GM23338 (cell line): Measurements from ENCODE around the gene TMEM179. TPM values are rescaled to one million over a fixed set of nuclear protein-coding genes. Genes with fewer than 3 reads are reported as not detected.

ENCODE experiments used
- ATAC-seq: fragments of 200-7000 bp; cut with Tn5 transposase; 3 replicates; pipeline ENCODE4 v1.9.1; 2020
- DNase-seq: peaks from one replicate; pipeline ENCODE4 v3.0.0-alpha.2; 2015; ENCODE audit warnings: low spot score
- H2AFZ ChIP-seq: fragments of 200-600 bp; sonication (generic); 2 replicates; pipeline ENCODE4 v1.8.0; 2016; ENCODE audit warnings: antibody characterized with exemption, mild to moderate bottlenecking, moderate library complexity
- H3F3A ChIP-seq: fragments of 200-600 bp; sonication (generic); replicated peaks from 2 replicates; pipeline ENCODE4 v1.8.0; 2017; ENCODE audit warnings: antibody characterized with exemption, mixed run types, low read depth
- H3K27ac ChIP-seq: fragments of 200-600 bp; sonication (generic); 2 replicates; pipeline ENCODE4 v1.6.1; 2016; ENCODE audit warnings: low read depth
- H3K27me3 ChIP-seq: fragments of 200-600 bp; sonication (generic); 2 replicates; pipeline ENCODE4 v1.8.0; 2016; ENCODE audit warnings: mild to moderate bottlenecking, mixed run types, moderate library complexity; ENCODE audit not compliant: insufficient read depth
- H3K36me3 ChIP-seq: fragments of 200-600 bp; sonication (generic); 2 replicates; pipeline ENCODE4 v1.8.0; 2016; ENCODE audit warnings: mild to moderate bottlenecking; ENCODE audit not compliant: insufficient read depth
- H3K4me1 ChIP-seq: fragments of 200-600 bp; sonication (generic); 2 replicates; pipeline ENCODE4 v1.8.0; 2016; ENCODE audit warnings: mild to moderate bottlenecking, moderate library complexity; ENCODE audit not compliant: insufficient read depth
- H3K4me2 ChIP-seq: fragments of 200-600 bp; sonication (generic); 2 replicates; pipeline ENCODE4 v1.7.1; 2017; ENCODE audit warnings: mixed run types
- H3K4me3 ChIP-seq: fragments of 200-600 bp; sonication (generic); 2 replicates; pipeline ENCODE4 v1.6.1; 2016; ENCODE audit warnings: mixed run types
- H3K79me2 ChIP-seq: fragments of 200-600 bp; sonication (generic); replicated peaks from 2 replicates; pipeline ENCODE4 v1.8.0; 2017; ENCODE audit warnings: mild to moderate bottlenecking; ENCODE audit not compliant: insufficient read depth
- H3K9me2 ChIP-seq: fragments of 200-600 bp; sonication (generic); 2 replicates; pipeline ENCODE4 v1.8.0; 2017; ENCODE audit not compliant: insufficient read depth
- H4K20me1 ChIP-seq: fragments of 200-600 bp; sonication (generic); replicated peaks from 2 replicates; pipeline ENCODE4 v1.8.0; 2017; ENCODE audit warnings: mild to moderate bottlenecking; ENCODE audit not compliant: insufficient read depth
- H3K27ac Mint-ChIP-seq: 2 replicates; pipeline ENCODE4 v1.8.0; 2020; ENCODE audit warnings: inconsistent platforms, mild to moderate bottlenecking, moderate library complexity, mixed read lengths
- H3K27me3 Mint-ChIP-seq: 3 replicates; pipeline ENCODE4 v1.8.0; 2022; ENCODE audit warnings: low read depth, mild to moderate bottlenecking, moderate library complexity, mixed read lengths, inconsistent platforms; ENCODE audit not compliant: insufficient read depth, poor library complexity
- H3K36me3 Mint-ChIP-seq: 3 replicates; pipeline ENCODE4 v1.8.0; 2021; ENCODE audit warnings: low read depth, mild to moderate bottlenecking, inconsistent platforms, moderate library complexity, mixed read lengths
- H3K4me1 Mint-ChIP-seq: 3 replicates; pipeline ENCODE4 v1.8.0; 2020; ENCODE audit warnings: mild to moderate bottlenecking, inconsistent platforms, mixed read lengths
- H3K4me3 Mint-ChIP-seq: 3 replicates; pipeline ENCODE4 v1.8.0; 2021; ENCODE audit warnings: moderate library complexity, mild to moderate bottlenecking, inconsistent platforms, mixed read lengths
- H3K9me3 Mint-ChIP-seq: 3 replicates; pipeline ENCODE4 v1.8.0; 2020; ENCODE audit warnings: moderate library complexity, mild to moderate bottlenecking, inconsistent platforms, mixed read lengths
- CREB1 ChIP-seq: fragments of 250-450 bp; sonication (Bioruptor Pico); IDR thresholded peaks from 2 replicates; pipeline ENCODE4 v1.5.0; 2020; ENCODE audit warnings: low read depth, mild to moderate bottlenecking, moderate library complexity
- EZH2 ChIP-seq: fragments of 200-600 bp; sonication (generic); IDR thresholded peaks from one replicate; pipeline ENCODE4 v1.8.0; 2017; ENCODE audit warnings: antibody characterized with exemption, mild to moderate bottlenecking, low read depth; ENCODE audit not compliant: unreplicated experiment
- EZH2phosphoT487 ChIP-seq: fragments of 200-600 bp; sonication (generic); IDR thresholded peaks from one replicate; pipeline ENCODE4 v1.8.1; 2018; ENCODE audit warnings: antibody characterized with exemption; ENCODE audit not compliant: unreplicated experiment
- JUNB ChIP-seq: IDR thresholded peaks from one replicate; pipeline ENCODE4 v1.6.1; 2016; ENCODE audit warnings: antibody characterized with exemption; ENCODE audit not compliant: unreplicated experiment
- NANOG ChIP-seq: IDR thresholded peaks from 2 replicates; pipeline ENCODE4 v1.6.1; 2016; ENCODE audit warnings: antibody characterized with exemption, borderline replicate concordance
- POLR2AphosphoS5 ChIP-seq: IDR thresholded peaks from 2 replicates; pipeline ENCODE4 v1.6.1; 2016; ENCODE audit warnings: antibody characterized with exemption, low read depth
- STAT1 ChIP-seq: IDR thresholded peaks from one replicate; pipeline ENCODE4 v1.6.1; 2016; ENCODE audit warnings: antibody characterized with exemption; ENCODE audit not compliant: unreplicated experiment
- ZNF114 ChIP-seq: fragments of 250-450 bp; sonication (Bioruptor Pico); IDR thresholded peaks from 2 replicates; pipeline ENCODE4 v1.5.0; 2020; ENCODE audit warnings: mild to moderate bottlenecking, moderate library complexity
- ZNF331 ChIP-seq: fragments of 250-450 bp; sonication (Bioruptor Pico); IDR thresholded peaks from 2 replicates; pipeline ENCODE4 v1.5.0; 2020; ENCODE audit warnings: low read depth, mild to moderate bottlenecking, moderate library complexity
- polyA plus RNA-seq: library from polyadenylated mRNA; unstranded; fragments of >200 nt; fragmentation: Nextera tagmentation; extraction: Ambion mirVana; gene quantifications from 2 replicates; pipeline ENCODE4 v1.2.1, GENCODE V29; 2016
- total RNA-seq: library from RNA; depleted of rRNA; stranded (reverse); fragments of >200 nt; shearing (Covaris generic); gene quantifications from 2 replicates; pipeline ENCODE4 v1.2.3, GENCODE V29; 2014
- TF ChIP-seq, protein P1 (sequence below): IDR thresholded peaks from 2 replicates; pipeline ENCODE4 v1.6.1; 2016; ENCODE audit warnings: antibody characterized with exemption
- TF ChIP-seq, protein P2 (sequence below): fragments of 250-450 bp; sonication (Bioruptor Pico); IDR thresholded peaks from 2 replicates; pipeline ENCODE4 v1.5.0; 2020; ENCODE audit warnings: mild to moderate bottlenecking, moderate library complexity
- TF ChIP-seq, protein P3 (sequence below), 2 experiments: fragments of 200-600 bp in 1 of 2; sonication (generic) in 1 of 2; conservative IDR thresholded peaks; 2 replicates each; pipeline versions ENCODE4 v1.5.1 to v1.6.1; 2016 to 2017; ENCODE audit warnings: antibody characterized with exemption in 2 of 2, low read depth in 2 of 2, mild to moderate bottlenecking in 2 of 2, moderate library complexity in 1 of 2
- TF ChIP-seq, protein P4 (sequence below): IDR thresholded peaks from one replicate; pipeline ENCODE4 v1.6.1; 2018; ENCODE audit warnings: antibody characterized with exemption; ENCODE audit not compliant: unreplicated experiment

TMEM179 gene
- total and polyA plus RNA-seq, 2 experiments from 2014 or later: 1.0 to 4.8 TPM

DNA sequence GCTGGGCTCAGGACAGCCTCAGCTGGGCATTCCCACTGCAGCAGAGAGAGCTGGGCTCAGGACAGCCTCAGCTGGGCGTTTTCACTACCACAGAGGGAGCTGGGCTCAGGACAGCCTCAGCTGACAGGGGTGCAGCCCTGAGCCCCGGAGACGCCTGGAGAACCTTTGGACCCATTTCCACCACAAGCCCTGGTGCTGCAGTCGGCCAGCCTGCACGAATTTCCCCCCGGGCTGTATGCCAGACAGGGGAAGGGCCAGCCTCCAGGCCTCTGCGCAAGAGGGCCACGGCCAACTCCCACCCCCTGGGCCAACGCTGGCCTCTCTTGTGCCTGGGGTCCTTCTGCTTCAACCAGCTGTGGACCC lies 27.6 kb downstream of the TMEM179 start:
- H3K4me1 ChIP-seq: no peaks in the 10 kb centered on the region

More for the DNA sequence above, 27.6 kb downstream of the TMEM179 start:
- H3K4me3 Mint-ChIP-seq: no peak overlapping the region
- no peaks in the 10 kb centered on the region for H3F3A ChIP-seq
- ATAC-seq (no peak), DNase-seq (no peak)
- H3K4me2 ChIP-seq: no peak overlapping the region
- peaks cover 2% of the 10 kb centered on the region for H3K27me3 Mint-ChIP-seq
- H4K20me1 ChIP-seq: no peaks in the 10 kb centered on the region
- no peaks in the 10 kb centered on the region for H3K9me2 ChIP-seq
- H2AFZ ChIP-seq: no peak overlapping the region
- H3K27ac Mint-ChIP-seq: no peak overlapping the region
- H3K36me3 Mint-ChIP-seq: no peaks in the 10 kb centered on the region
- H3K27ac ChIP-seq: no peak overlapping the region
- TF ChIP-seq EZH2 (no peak), EZH2phosphoT487 (no peak), ZNF114 (CRISPR knock-in tag) (no peak), STAT1 (no peak), NANOG (no peak), ZNF331 (CRISPR knock-in tag) (no peak), POLR2AphosphoS5 (no peak), JUNB (no peak), CREB1 (CRISPR knock-in tag) (no peak)
- TF ChIP-seq, protein P1, sequence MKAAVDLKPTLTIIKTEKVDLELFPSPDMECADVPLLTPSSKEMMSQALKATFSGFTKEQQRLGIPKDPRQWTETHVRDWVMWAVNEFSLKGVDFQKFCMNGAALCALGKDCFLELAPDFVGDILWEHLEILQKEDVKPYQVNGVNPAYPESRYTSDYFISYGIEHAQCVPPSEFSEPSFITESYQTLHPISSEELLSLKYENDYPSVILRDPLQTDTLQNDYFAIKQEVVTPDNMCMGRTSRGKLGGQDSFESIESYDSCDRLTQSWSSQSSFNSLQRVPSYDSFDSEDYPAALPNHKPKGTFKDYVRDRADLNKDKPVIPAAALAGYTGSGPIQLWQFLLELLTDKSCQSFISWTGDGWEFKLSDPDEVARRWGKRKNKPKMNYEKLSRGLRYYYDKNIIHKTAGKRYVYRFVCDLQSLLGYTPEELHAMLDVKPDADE: no peak
- TF ChIP-seq, protein P2, sequence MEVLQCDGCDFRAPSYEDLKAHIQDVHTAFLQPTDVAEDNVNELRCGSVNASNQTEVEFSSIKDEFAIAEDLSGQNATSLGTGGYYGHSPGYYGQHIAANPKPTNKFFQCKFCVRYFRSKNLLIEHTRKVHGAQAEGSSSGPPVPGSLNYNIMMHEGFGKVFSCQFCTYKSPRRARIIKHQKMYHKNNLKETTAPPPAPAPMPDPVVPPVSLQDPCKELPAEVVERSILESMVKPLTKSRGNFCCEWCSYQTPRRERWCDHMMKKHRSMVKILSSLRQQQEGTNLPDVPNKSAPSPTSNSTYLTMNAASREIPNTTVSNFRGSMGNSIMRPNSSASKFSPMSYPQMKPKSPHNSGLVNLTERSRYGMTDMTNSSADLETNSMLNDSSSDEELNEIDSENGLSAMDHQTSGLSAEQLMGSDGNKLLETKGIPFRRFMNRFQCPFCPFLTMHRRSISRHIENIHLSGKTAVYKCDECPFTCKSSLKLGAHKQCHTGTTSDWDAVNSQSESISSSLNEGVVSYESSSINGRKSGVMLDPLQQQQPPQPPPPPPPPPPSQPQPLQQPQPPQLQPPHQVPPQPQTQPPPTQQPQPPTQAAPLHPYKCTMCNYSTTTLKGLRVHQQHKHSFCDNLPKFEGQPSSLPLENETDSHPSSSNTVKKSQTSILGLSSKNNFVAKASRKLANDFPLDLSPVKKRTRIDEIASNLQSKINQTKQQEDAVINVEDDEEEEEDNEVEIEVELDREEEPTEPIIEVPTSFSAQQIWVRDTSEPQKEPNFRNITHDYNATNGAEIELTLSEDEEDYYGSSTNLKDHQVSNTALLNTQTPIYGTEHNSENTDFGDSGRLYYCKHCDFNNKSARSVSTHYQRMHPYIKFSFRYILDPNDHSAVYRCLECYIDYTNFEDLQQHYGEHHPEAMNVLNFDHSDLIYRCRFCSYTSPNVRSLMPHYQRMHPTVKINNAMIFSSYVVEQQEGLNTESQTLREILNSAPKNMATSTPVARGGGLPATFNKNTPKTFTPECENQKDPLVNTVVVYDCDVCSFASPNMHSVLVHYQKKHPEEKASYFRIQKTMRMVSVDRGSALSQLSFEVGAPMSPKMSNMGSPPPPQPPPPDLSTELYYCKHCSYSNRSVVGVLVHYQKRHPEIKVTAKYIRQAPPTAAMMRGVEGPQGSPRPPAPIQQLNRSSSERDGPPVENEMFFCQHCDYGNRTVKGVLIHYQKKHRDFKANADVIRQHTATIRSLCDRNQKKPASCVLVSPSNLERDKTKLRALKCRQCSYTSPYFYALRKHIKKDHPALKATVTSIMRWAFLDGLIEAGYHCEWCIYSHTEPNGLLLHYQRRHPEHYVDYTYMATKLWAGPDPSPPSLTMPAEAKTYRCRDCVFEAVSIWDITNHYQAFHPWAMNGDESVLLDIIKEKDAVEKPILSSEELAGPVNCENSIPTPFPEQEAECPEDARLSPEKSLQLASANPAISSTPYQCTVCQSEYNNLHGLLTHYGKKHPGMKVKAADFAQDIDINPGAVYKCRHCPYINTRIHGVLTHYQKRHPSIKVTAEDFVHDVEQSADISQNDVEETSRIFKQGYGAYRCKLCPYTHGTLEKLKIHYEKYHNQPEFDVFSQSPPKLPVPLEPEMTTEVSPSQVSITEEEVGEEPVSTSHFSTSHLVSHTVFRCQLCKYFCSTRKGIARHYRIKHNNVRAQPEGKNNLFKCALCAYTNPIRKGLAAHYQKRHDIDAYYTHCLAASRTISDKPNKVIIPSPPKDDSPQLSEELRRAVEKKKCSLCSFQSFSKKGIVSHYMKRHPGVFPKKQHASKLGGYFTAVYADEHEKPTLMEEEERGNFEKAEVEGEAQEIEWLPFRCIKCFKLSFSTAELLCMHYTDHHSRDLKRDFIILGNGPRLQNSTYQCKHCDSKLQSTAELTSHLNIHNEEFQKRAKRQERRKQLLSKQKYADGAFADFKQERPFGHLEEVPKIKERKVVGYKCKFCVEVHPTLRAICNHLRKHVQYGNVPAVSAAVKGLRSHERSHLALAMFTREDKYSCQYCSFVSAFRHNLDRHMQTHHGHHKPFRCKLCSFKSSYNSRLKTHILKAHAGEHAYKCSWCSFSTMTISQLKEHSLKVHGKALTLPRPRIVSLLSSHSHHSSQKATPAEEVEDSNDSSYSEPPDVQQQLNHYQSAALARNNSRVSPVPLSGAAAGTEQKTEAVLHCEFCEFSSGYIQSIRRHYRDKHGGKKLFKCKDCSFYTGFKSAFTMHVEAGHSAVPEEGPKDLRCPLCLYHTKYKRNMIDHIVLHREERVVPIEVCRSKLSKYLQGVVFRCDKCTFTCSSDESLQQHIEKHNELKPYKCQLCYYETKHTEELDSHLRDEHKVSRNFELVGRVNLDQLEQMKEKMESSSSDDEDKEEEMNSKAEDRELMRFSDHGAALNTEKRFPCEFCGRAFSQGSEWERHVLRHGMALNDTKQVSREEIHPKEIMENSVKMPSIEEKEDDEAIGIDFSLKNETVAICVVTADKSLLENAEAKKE (CRISPR knock-in tag): no peak
- TF ChIP-seq, protein P3, sequence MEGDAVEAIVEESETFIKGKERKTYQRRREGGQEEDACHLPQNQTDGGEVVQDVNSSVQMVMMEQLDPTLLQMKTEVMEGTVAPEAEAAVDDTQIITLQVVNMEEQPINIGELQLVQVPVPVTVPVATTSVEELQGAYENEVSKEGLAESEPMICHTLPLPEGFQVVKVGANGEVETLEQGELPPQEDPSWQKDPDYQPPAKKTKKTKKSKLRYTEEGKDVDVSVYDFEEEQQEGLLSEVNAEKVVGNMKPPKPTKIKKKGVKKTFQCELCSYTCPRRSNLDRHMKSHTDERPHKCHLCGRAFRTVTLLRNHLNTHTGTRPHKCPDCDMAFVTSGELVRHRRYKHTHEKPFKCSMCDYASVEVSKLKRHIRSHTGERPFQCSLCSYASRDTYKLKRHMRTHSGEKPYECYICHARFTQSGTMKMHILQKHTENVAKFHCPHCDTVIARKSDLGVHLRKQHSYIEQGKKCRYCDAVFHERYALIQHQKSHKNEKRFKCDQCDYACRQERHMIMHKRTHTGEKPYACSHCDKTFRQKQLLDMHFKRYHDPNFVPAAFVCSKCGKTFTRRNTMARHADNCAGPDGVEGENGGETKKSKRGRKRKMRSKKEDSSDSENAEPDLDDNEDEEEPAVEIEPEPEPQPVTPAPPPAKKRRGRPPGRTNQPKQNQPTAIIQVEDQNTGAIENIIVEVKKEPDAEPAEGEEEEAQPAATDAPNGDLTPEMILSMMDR (conservative IDR thresholded peaks at IDR 0.05; ENCODE audit: low read depth in 2 of 2): no peak
- TF ChIP-seq, protein P4, sequence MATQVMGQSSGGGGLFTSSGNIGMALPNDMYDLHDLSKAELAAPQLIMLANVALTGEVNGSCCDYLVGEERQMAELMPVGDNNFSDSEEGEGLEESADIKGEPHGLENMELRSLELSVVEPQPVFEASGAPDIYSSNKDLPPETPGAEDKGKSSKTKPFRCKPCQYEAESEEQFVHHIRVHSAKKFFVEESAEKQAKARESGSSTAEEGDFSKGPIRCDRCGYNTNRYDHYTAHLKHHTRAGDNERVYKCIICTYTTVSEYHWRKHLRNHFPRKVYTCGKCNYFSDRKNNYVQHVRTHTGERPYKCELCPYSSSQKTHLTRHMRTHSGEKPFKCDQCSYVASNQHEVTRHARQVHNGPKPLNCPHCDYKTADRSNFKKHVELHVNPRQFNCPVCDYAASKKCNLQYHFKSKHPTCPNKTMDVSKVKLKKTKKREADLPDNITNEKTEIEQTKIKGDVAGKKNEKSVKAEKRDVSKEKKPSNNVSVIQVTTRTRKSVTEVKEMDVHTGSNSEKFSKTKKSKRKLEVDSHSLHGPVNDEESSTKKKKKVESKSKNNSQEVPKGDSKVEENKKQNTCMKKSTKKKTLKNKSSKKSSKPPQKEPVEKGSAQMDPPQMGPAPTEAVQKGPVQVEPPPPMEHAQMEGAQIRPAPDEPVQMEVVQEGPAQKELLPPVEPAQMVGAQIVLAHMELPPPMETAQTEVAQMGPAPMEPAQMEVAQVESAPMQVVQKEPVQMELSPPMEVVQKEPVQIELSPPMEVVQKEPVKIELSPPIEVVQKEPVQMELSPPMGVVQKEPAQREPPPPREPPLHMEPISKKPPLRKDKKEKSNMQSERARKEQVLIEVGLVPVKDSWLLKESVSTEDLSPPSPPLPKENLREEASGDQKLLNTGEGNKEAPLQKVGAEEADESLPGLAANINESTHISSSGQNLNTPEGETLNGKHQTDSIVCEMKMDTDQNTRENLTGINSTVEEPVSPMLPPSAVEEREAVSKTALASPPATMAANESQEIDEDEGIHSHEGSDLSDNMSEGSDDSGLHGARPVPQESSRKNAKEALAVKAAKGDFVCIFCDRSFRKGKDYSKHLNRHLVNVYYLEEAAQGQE: no peak
- peaks cover 2% of the 10 kb centered on the region; the same call in 2 of the 3 replicates for H3K4me1 Mint-ChIP-seq
- no peaks in the 10 kb centered on the region for H3K9me3 Mint-ChIP-seq
- H3K79me2 ChIP-seq: no peaks in the 10 kb centered on the region
- H3K36me3 ChIP-seq: no peaks in the 10 kb centered on the region
- H3K27me3 ChIP-seq: no peaks in the 10 kb centered on the region
- H3K4me3 ChIP-seq: no peak overlapping the region
